Liver (tissue), 9 donors: ENCODE measurements around the gene KANSL1L. TPM values are rescaled to one million over a fixed set of nuclear protein-coding genes. Genes with fewer than 3 reads are reported as not detected.
A peak's percentile ranks its signal among the peaks of the same experiment; 100 is the strongest.

Source experiments
- DNase-seq: peaks from one replicate; pipeline ENCODE4 v3.0.0-alpha.2; 2017; ENCODE audit warnings: low spot score
- H3K27ac ChIP-seq, 2 donors: one replicate each; pipeline ENCODE4 v1.7.0; 2013; ENCODE audit warnings: inconsistent platforms in 2 of 2, low read length in 2 of 2, control low read depth in 1 of 2, low read depth in 1 of 2, mild to moderate bottlenecking in 1 of 2
- H3K27me3 ChIP-seq, 4 donors: one replicate each; pipeline versions ENCODE4 v1.6.1 to v1.7.0; 2013; ENCODE audit warnings: low read length in 3 of 4, inconsistent platforms in 1 of 4, mild to moderate bottlenecking in 1 of 4, moderate library complexity in 1 of 4; ENCODE audit not compliant: control insufficient read depth in 4 of 4, insufficient read depth in 4 of 4
- H3K36me3 ChIP-seq, 4 donors: one replicate each; pipeline versions ENCODE4 v1.6.1 to v1.7.0; 2013; ENCODE audit warnings: low read length in 3 of 4, mild to moderate bottlenecking in 3 of 4, low read depth in 1 of 4, moderate library complexity in 1 of 4; ENCODE audit not compliant: control insufficient read depth in 4 of 4, insufficient read depth in 3 of 4
- H3K4me1 ChIP-seq, 4 donors: one replicate each; pipeline versions ENCODE4 v1.6.1 to v1.7.0; 2013; ENCODE audit warnings: low read length in 3 of 4, mild to moderate bottlenecking in 3 of 4, moderate library complexity in 1 of 4; ENCODE audit not compliant: control insufficient read depth in 4 of 4, insufficient read depth in 4 of 4
- H3K4me3 ChIP-seq, 3 donors: one replicate each; pipeline versions ENCODE4 v1.6.1 to v1.7.0; 2013; ENCODE audit warnings: low read length in 3 of 3, control low read depth in 1 of 3, low read depth in 1 of 3, mild to moderate bottlenecking in 1 of 3
- H3K9ac ChIP-seq, 2 donors: one replicate each; pipeline ENCODE4 v1.7.0; 2013; ENCODE audit warnings: low read length in 2 of 2, mild to moderate bottlenecking in 2 of 2, moderate library complexity in 2 of 2, control low read depth in 1 of 2, low read depth in 1 of 2
- H3K9me3 ChIP-seq, 4 donors: one replicate each; pipeline versions ENCODE4 v1.6.1 to v1.7.0; 2013; ENCODE audit warnings: low read length in 3 of 4; ENCODE audit not compliant: control insufficient read depth in 4 of 4
- EGR1 ChIP-seq, 2 donors: IDR thresholded peaks; 2 replicates each; pipeline ENCODE4 v1.6.1; 2016 to 2018; ENCODE audit warnings: antibody characterized with exemption in 2 of 2, low read depth in 2 of 2
- FOXA1 ChIP-seq: IDR thresholded peaks from 2 replicates; pipeline ENCODE4 v1.6.1; 2016; ENCODE audit warnings: antibody characterized with exemption
- FOXA2 ChIP-seq: IDR thresholded peaks from 2 replicates; pipeline ENCODE4 v1.6.1; 2016; ENCODE audit warnings: antibody characterized with exemption
- GABPA ChIP-seq, 2 donors: IDR thresholded peaks in 1 of 2; conservative IDR thresholded peaks in 1 of 2; 2 replicates each; pipeline ENCODE4 v1.6.1; 2016; ENCODE audit warnings: antibody characterized with exemption in 2 of 2, mild to moderate bottlenecking in 1 of 2, moderate library complexity in 1 of 2
- HNF4A ChIP-seq, 2 donors: conservative IDR thresholded peaks; 2 replicates each; pipeline ENCODE4 v1.6.1; 2016; ENCODE audit warnings: antibody characterized with exemption in 2 of 2, mild to moderate bottlenecking in 2 of 2
- HNF4G ChIP-seq: IDR thresholded peaks from 2 replicates; pipeline ENCODE4 v1.6.1; 2016; ENCODE audit warnings: antibody characterized with exemption
- JUND ChIP-seq, 2 donors: IDR thresholded peaks; 2 replicates each; pipeline ENCODE4 v1.6.1; 2016; ENCODE audit warnings: antibody characterized with exemption in 2 of 2
- NR2F2 ChIP-seq: IDR thresholded peaks from 2 replicates; pipeline ENCODE4 v1.6.1; 2016; ENCODE audit warnings: antibody characterized with exemption
- RAD21 ChIP-seq, 2 donors: IDR thresholded peaks; 2 replicates each; pipeline ENCODE4 v1.6.1; 2016; ENCODE audit warnings: antibody characterized with exemption in 2 of 2, mild to moderate bottlenecking in 2 of 2
- RXRA ChIP-seq, 2 donors: IDR thresholded peaks; 2 replicates each; pipeline ENCODE4 v1.6.1; 2017 to 2018; ENCODE audit warnings: antibody characterized with exemption in 2 of 2, mild to moderate bottlenecking in 1 of 2
- SP1 ChIP-seq: IDR thresholded peaks from 2 replicates; pipeline ENCODE4 v1.6.1; 2018; ENCODE audit warnings: antibody characterized with exemption, mild to moderate bottlenecking
- YY1 ChIP-seq: IDR thresholded peaks from 2 replicates; pipeline ENCODE4 v1.6.1; 2016; ENCODE audit warnings: antibody characterized with exemption, mild to moderate bottlenecking
- WGBS: extraction: QIAGEN DNeasy Blood & Tissue Kit; methylation state at CpG from one replicate; pipeline ENCODE4 v1.1.7; 2013; 5-methylcytosine and 5-hydroxymethylcytosine counted together
- polyA plus RNA-seq, 2 donors: library from polyadenylated mRNA; stranded (reverse) in 1 of 2; unstranded in 1 of 2; fragments of 200-250 nt in 1 of 2; fragments of >200 nt in 1 of 2; fragmentation: Nextera tagmentation in 1 of 2; extraction: Ambion mirVana in 1 of 2; gene quantifications; one replicate each; pipeline versions ENCODE4 v1.2.1 to v1.2.3, GENCODE V29; 2013 to 2015
- total RNA-seq, 2 donors: library from RNA; depleted of rRNA; stranded (reverse); fragments of >200 nt; gene quantifications; one replicate each; pipeline ENCODE4 v1.2.3, GENCODE V29; 2014
- TF ChIP-seq, protein P1 (sequence below): IDR thresholded peaks from 2 replicates; pipeline ENCODE4 v1.6.1; 2016; ENCODE audit warnings: antibody characterized with exemption
- TF ChIP-seq, protein P2 (sequence below): IDR thresholded peaks from 2 replicates; pipeline ENCODE4 v1.6.1; 2016; ENCODE audit warnings: antibody characterized with exemption
- TF ChIP-seq, protein P3 (sequence below): fragments of 150-350 bp; IDR thresholded peaks from 2 replicates; pipeline ENCODE4 v1.5.1; 2017; ENCODE audit warnings: improper control_type of control experiment, low read depth, low read length; ENCODE audit not compliant: missing input control
- TF ChIP-seq, protein P4 (sequence below): IDR thresholded peaks from 2 replicates; pipeline ENCODE4 v1.6.1; 2016; ENCODE audit warnings: antibody characterized with exemption
- TF ChIP-seq, protein P5 (sequence below): IDR thresholded peaks from 2 replicates; pipeline ENCODE4 v1.6.1; 2016; ENCODE audit warnings: antibody characterized with exemption, mild to moderate bottlenecking
- donor health status: healthy.
- donor health status: healthy.
- donor health status: healthy.
- donor health status: healthy.
- donor health status: healthy.

The KANSL1L gene
- total and polyA plus RNA-seq, 4 donors: 2.1 to 31.6 (median 11.4) TPM

DNA sequence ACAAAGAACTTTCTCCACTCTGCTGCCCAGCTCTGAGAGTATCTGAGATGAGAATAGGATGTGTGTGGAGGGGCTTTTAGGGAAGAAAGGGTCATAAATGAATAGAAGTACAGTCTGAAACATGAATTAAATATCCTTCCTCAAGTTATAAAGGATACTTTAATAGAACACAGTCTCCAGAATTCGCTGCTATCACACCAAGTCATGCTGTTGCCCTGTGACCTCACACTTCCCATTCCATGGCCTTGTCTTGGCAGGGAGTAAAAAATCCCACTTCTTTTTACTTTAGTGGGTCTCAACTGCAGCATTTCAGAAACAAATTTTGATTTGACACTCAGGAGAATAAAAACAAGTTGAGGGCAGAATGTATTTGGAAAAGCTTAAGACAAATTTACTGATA, 172.6 kb downstream of the KANSL1L start:
- no peak for DNase-seq

GRCh38 chr2:209993968-209994367, 177.2 kb downstream of the KANSL1L start:
- H3K4me3 ChIP-seq: no peak overlapping the region
- no peaks in the 10 kb centered on the region for H3K9me3 ChIP-seq
- no peaks in the 10 kb centered on the region for H3K36me3 ChIP-seq
- WGBS: 92% methylated on average over 9 of the region's 9 CpGs
- H3K27ac ChIP-seq: no peak overlapping the region
- no peaks in the 10 kb centered on the region for H3K27me3 ChIP-seq
- H3K4me1 ChIP-seq: no peaks in the 10 kb centered on the region
- TF ChIP-seq SP1 (no peak), GABPA (IDR thresholded peaks at IDR 0.05 in 1 of 2, conservative IDR thresholded peaks at IDR 0.05 in 1 of 2) (no peak), EGR1 (IDR thresholded peaks at IDR 0.05; ENCODE audit: low read depth in 2 of 2) (no peak), FOXA1 (no peak), JUND (IDR thresholded peaks at IDR 0.05) (no peak), HNF4G (no peak), FOXA2 (no peak), RAD21 (IDR thresholded peaks at IDR 0.05) (no peak), HNF4A (conservative IDR thresholded peaks at IDR 0.05) (no peak), RXRA (IDR thresholded peaks at IDR 0.05) (no peak), NR2F2 (no peak), YY1 (no peak)
- TF ChIP-seq, protein P1, sequence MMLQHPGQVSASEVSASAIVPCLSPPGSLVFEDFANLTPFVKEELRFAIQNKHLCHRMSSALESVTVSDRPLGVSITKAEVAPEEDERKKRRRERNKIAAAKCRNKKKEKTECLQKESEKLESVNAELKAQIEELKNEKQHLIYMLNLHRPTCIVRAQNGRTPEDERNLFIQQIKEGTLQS: no peak
- TF ChIP-seq, protein P2, sequence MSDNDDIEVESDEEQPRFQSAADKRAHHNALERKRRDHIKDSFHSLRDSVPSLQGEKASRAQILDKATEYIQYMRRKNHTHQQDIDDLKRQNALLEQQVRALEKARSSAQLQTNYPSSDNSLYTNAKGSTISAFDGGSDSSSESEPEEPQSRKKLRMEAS: no peak
- TF ChIP-seq, protein P3, sequence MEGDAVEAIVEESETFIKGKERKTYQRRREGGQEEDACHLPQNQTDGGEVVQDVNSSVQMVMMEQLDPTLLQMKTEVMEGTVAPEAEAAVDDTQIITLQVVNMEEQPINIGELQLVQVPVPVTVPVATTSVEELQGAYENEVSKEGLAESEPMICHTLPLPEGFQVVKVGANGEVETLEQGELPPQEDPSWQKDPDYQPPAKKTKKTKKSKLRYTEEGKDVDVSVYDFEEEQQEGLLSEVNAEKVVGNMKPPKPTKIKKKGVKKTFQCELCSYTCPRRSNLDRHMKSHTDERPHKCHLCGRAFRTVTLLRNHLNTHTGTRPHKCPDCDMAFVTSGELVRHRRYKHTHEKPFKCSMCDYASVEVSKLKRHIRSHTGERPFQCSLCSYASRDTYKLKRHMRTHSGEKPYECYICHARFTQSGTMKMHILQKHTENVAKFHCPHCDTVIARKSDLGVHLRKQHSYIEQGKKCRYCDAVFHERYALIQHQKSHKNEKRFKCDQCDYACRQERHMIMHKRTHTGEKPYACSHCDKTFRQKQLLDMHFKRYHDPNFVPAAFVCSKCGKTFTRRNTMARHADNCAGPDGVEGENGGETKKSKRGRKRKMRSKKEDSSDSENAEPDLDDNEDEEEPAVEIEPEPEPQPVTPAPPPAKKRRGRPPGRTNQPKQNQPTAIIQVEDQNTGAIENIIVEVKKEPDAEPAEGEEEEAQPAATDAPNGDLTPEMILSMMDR: no peak
- TF ChIP-seq, protein P4, sequence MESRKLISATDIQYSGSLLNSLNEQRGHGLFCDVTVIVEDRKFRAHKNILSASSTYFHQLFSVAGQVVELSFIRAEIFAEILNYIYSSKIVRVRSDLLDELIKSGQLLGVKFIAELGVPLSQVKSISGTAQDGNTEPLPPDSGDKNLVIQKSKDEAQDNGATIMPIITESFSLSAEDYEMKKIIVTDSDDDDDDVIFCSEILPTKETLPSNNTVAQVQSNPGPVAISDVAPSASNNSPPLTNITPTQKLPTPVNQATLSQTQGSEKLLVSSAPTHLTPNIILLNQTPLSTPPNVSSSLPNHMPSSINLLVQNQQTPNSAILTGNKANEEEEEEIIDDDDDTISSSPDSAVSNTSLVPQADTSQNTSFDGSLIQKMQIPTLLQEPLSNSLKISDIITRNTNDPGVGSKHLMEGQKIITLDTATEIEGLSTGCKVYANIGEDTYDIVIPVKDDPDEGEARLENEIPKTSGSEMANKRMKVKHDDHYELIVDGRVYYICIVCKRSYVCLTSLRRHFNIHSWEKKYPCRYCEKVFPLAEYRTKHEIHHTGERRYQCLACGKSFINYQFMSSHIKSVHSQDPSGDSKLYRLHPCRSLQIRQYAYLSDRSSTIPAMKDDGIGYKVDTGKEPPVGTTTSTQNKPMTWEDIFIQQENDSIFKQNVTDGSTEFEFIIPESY: no peak
- TF ChIP-seq, protein P5, sequence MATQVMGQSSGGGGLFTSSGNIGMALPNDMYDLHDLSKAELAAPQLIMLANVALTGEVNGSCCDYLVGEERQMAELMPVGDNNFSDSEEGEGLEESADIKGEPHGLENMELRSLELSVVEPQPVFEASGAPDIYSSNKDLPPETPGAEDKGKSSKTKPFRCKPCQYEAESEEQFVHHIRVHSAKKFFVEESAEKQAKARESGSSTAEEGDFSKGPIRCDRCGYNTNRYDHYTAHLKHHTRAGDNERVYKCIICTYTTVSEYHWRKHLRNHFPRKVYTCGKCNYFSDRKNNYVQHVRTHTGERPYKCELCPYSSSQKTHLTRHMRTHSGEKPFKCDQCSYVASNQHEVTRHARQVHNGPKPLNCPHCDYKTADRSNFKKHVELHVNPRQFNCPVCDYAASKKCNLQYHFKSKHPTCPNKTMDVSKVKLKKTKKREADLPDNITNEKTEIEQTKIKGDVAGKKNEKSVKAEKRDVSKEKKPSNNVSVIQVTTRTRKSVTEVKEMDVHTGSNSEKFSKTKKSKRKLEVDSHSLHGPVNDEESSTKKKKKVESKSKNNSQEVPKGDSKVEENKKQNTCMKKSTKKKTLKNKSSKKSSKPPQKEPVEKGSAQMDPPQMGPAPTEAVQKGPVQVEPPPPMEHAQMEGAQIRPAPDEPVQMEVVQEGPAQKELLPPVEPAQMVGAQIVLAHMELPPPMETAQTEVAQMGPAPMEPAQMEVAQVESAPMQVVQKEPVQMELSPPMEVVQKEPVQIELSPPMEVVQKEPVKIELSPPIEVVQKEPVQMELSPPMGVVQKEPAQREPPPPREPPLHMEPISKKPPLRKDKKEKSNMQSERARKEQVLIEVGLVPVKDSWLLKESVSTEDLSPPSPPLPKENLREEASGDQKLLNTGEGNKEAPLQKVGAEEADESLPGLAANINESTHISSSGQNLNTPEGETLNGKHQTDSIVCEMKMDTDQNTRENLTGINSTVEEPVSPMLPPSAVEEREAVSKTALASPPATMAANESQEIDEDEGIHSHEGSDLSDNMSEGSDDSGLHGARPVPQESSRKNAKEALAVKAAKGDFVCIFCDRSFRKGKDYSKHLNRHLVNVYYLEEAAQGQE: no peak
- DNase-seq: no peak
- H3K9ac ChIP-seq: no peak overlapping the region

More for the DNA sequence above, 172.6 kb downstream of the KANSL1L start:
- H3K36me3 ChIP-seq: no peaks in the 10 kb centered on the region
- peaks cover 0 to 15% (median 9%) of the 10 kb centered on the region in 4 donors for H3K4me1 ChIP-seq
- no peaks in the 10 kb centered on the region for H3K27me3 ChIP-seq
- H3K27ac ChIP-seq: no peak overlapping the region
- 46% methylated on average over 1 of the region's 1 CpG for WGBS
- H3K4me3 ChIP-seq: no peak overlapping the region
- TF ChIP-seq, protein P1: no peak
- TF ChIP-seq NR2F2: peak; percentile 91
- H3K9me3 ChIP-seq: no peaks in the 10 kb centered on the region
- no peak overlapping the region for H3K9ac ChIP-seq
